Limb (tissue), 2 donors: ENCODE data around the gene CCDC120.

Experiments
- DNase-seq, 2 donors: peaks; one replicate each; pipeline ENCODE4 v3.0.0-alpha.2; 2016; ENCODE audit errors: extremely low spot score in 2 of 2

CCDC120 gene

DNA sequence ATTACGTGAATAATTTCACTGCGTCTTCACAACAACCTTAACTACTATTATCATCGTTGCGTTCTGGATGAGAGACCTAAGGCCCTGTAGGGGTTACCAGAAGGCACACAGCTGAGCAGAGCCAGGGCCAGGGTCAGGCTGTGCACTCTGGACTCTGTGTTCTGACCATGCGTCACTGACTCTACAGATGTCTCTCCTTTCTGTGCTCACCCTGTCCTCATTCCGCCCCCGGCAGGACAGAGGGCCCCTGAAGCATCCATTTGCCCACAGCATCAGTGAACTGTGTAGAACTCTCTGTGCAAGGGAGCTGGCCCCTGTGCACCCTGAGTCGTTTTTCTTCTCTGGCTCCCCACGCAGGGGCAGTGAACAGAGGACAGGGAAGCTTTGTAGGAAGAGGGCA lies 43.4 kb downstream of the CCDC120 start:
- no peak for DNase-seq

DNA sequence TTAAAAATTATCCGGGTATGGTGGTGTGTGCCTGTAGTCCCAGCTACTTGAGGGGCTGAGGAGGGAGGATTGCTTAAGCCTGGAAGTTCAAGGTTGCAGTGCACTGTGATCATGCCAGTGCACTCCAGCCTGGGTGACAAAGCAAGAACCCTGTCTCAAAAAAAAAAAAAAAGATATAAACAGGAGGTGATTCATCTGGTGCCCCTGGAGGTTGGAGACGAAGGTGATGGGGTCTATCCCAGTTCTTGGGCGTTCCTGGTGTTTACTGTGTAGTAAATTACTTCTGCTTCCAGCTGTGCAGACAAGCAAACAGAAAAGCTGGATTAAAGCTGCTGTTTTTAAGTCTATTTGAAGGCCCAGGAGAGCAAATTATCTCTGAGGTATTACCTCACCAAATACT lies 44.8 kb downstream of the CCDC120 start:
- DNase-seq, result no peak

DNA sequence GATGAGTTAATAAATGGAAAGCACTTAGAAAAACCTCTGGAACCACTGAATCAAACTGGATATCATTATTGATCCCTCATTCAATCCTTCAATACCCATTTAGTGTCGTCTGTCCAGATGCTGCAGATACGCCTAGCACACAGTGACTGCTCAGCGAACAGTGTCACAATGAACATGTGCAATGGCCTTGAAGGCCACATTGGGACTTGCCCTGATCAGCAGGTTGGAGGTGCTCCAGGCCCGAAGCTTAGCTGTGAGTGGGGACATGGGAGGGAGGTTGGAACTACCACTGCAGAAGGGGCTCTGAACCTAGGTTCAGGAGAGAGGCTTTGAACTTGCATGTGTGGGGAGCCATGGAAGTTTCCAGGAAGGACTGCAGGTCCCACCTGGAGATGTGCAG lies 47.5 kb downstream of the CCDC120 start:
- no peak for DNase-seq

DNA sequence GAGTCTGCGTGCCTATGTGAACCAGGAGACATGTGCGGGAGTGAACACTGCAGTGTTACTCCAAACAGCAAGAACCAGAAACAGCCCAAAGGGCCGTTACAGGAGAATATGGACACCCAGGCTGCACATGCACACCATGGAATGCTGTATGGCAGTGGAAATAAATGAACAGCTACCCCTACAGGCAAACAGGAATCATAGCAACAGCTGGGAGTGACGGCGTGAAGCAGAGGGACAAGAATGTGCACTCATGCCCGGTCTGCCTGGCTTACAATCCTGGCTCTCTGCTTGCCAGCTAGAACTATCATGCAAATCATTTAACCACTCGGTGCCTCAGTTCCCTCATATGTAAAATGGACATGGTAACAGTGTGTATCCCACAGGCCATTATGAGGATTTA lies 48.1 kb downstream of the CCDC120 start:
- peak in 1 of 2 donors; percentile 2 for DNase-seq

DNA sequence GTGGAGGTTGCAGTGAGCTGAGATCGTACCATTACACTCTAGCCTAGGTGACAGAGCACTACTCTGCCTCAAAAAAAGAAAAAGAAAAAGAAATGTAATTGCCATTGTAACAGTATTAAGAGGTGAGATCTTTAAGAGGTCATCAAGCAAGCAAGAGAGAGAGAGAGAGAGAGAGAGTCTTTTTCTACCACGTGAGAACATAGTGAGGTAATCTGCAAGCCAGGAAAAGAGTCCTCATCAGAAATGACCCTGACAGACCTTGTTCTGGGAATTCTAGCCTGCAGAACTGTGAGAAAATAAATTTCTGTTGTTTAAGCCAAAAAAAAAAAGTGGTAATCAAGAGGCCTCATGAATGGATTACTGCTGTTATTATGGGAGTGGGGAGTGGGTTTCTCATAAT lies 49.8 kb downstream of the CCDC120 start:
- no peak for DNase-seq

DNA sequence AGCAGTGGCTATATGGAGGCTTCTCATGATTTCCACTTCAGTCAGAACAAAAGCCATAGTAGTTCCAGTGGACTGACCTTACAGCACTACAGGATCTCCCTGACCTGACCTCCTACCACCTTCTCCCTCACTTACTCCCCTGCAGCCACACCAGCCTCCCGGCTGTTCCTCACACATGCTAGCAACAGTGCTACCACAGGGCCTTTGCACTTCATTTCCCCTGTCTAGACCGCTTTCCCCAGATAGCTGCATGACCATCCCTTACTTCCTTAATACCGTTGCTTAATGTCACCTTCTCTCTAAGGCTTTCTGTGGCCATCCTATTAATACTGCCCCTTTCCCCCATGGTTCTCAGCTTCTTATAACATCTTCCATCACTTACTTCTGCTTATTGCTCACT lies 51.6 kb downstream of the CCDC120 start:
- no peak for DNase-seq

DNA sequence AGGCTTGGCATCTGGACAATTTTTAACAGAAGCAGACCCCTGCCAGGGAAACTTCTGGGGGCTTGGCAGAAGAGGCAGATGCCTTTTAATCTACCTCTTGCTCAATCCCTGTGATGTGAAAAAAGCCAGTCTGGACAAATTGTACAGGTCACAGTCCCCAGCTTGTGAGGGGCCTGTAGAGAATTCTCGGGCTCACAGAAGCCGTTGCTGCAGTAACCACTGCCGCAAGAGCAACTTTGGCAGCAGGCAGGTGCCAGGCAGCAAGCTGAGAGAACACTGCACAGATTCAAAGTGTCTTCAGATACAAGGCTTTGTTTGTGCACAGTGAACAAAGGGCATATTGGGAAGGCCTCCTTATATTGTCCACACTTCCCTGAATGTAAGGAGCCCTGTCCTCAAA lies 53.0 kb downstream of the CCDC120 start:
- no peak for DNase-seq

DNA sequence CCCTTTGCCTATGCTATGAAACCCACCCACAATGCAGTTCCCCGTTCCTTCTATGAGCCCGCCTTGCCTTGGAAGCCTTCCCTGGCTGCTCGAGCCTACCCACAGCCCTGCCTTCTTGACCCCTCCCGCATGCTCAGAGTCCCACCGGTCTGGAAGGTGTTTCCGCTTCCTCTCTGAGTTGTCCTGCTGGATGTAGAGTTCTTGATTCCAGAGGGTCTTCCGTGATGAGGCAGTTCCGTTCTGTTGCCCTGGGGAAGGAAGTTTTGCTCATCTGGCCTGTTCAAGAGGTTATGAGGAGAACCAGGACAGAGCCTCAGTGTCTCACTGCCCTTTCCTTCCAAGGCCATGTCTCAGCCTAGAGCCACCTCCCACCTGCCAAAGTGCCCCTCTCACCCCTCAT lies 57.3 kb downstream of the CCDC120 start:
- no peak for DNase-seq

DNA sequence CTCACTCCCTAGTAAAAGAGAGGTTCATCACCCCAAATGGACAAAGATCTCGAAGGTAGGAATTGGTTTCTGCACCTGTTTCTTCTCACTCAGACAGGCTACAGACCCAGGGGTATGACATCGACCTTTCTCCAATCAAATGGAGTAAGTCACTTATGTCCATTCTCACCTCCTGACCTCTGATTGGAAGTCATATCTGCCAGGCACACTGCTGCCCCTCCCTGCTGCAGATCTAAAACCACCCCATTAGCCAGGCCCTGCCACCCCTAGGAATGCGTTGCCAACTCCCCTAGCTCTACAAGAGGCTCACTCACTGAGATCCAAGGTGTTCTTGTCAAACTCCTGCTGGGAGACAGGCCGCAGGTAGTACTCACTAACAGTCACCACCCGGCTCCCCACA lies 57.9 kb downstream of the CCDC120 start:
- no peak for DNase-seq

DNA sequence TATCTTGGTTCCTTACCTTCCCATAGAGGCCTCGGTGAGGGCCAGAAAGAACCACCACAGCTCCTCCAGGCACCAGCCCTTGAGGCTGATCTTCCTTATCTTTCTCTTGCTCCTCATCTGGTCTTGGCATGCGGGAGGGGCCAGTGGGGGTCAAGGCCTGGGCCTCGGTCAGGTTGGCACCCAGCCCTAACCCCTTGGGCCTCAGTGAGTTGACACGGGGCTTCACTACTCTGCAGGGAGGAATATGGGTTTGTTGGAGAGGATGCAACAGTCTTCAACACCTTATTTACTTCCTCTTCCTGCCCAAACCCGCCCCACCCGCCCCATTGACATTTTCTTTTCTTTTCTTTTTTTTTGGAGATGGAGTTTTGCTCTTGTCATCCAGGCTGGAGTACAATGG lies 58.8 kb downstream of the CCDC120 start:
- DNase-seq, result no peak
